ENCODE results near the gene POLN.

The POLN gene

DNA sequence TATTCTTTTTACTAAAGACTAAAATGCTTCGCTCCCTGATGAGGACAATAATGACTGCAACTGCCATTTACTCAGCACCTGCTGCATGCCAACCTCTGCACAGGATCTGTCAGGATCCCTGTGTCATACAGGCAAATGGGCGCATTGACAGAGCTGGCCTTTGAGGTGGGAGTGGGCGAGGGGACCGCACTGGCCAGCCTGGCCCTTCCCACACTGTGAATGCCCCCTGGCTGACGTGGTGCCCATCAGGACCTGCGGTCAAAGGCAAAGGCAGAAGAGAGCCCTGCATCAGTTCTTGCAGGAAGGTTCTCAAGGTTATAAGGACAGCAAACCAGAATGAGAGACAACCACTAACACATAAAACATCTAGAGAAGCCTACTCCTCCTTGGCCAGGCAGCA lies 67.9 kb downstream of the POLN start:
- H3K4me3 ChIP-seq (ENCODE audit: control insufficient read depth in 1 of 7, extremely low read depth in 1 of 7, insufficient read depth in 4 of 7, low read depth in 2 of 7, low read length in 6 of 7): no peak overlapping the region
- 96% methylated on average over 6 of the region's 6 CpGs for WGBS (ENCODE audit: insufficient coverage)
- ChIA-PET POLR2A (interaction anchor here (0.7 kb wide), 1 partner anchor 18 kb away, joined by 5 read pairs; no protein-coding TSS in a partner anchor), CTCF (no interaction called here)
- H3K9me3 ChIP-seq (ENCODE audit: control extremely low read depth in 1 of 5, control insufficient read depth in 4 of 5, insufficient read depth in 2 of 5, low read depth in 1 of 5, low read length in 4 of 5): no peaks in the 10 kb centered on the region
- H3K27me3 ChIP-seq (replicated peaks in 2 of 5; ENCODE audit: control insufficient read depth in 4 of 5, insufficient read depth in 5 of 5, low read length in 4 of 5): peaks cover 0 to under 1% (median 0%) of the 10 kb centered on the region in 5 experiments
- H3K4me1 ChIP-seq (ENCODE audit: control extremely low read depth in 1 of 4, control insufficient read depth in 4 of 4, insufficient read depth in 4 of 4, low read length in 3 of 4): peaks cover 0 to 8% (median 4%) of the 10 kb centered on the region in 4 experiments
- no peaks in the 10 kb centered on the region for H3K36me3 ChIP-seq (ENCODE audit: control insufficient read depth in 4 of 4, insufficient read depth in 4 of 4, low read length in 3 of 4)
- H3K27ac ChIP-seq (ENCODE audit: insufficient read depth in 1 of 2, low read depth in 1 of 2, low read length in 2 of 2, poor library complexity in 1 of 2, severe bottlenecking in 2 of 2): no peak overlapping the region
- DNase-seq: no peak

DNA sequence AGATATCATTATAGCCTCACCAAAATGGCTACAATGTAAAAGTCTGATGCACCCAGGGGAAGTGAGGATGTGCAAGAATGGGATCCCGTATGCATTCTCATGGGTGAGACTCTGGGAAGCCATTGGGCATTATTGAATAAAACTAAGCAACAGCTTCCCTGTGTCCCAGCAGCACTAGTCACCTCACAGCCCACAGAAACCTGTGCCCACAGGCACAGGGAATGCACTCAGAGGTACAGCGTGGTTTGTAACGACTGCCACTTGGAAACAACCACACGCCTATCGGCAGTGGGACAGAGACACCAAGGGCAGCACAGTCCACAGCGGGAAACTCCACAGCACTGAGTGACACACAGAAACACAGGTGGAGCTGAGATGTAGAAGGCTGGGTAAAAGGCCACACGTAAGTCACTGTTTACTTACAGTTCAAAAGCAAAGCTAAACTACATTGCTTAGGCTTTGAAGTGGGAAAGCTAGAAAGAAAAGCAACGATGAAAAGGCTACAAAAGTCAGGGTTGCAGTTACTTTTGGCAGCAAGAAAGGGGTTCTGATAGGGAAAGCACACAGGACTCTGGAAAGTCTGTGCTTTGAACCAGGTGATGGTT lies 69.2 kb downstream of the POLN start:
- 95% methylated on average over 8 of the region's 8 CpGs for WGBS (ENCODE audit: insufficient coverage)
- Histone ChIP-seq H3K4me1 (ENCODE audit: control extremely low read depth in 1 of 4, control insufficient read depth in 4 of 4, insufficient read depth in 4 of 4, low read length in 3 of 4) (peaks cover 0 to 8% (median 4%) of the 10 kb centered on the region in 4 experiments), H3K27me3 (replicated peaks in 2 of 5; ENCODE audit: control insufficient read depth in 4 of 5, insufficient read depth in 5 of 5, low read length in 4 of 5) (peaks cover 0 to 3% (median 0%) of the 10 kb centered on the region in 5 experiments), H3K9me3 (ENCODE audit: control extremely low read depth in 1 of 5, control insufficient read depth in 4 of 5, insufficient read depth in 2 of 5, low read depth in 1 of 5, low read length in 4 of 5) (no peaks in the 10 kb centered on the region), H3K4me3 (ENCODE audit: control insufficient read depth in 1 of 7, extremely low read depth in 1 of 7, insufficient read depth in 4 of 7, low read depth in 2 of 7, low read length in 6 of 7) (no peak overlapping the region), H3K27ac (ENCODE audit: insufficient read depth in 1 of 2, low read depth in 1 of 2, low read length in 2 of 2, poor library complexity in 1 of 2, severe bottlenecking in 2 of 2) (no peak overlapping the region), H3K36me3 (ENCODE audit: control insufficient read depth in 4 of 4, insufficient read depth in 4 of 4, low read length in 3 of 4) (no peaks in the 10 kb centered on the region)
- POLR2A ChIA-PET: no interaction called here
- no peak for DNase-seq
- CTCF ChIA-PET: no interaction called here

DNA sequence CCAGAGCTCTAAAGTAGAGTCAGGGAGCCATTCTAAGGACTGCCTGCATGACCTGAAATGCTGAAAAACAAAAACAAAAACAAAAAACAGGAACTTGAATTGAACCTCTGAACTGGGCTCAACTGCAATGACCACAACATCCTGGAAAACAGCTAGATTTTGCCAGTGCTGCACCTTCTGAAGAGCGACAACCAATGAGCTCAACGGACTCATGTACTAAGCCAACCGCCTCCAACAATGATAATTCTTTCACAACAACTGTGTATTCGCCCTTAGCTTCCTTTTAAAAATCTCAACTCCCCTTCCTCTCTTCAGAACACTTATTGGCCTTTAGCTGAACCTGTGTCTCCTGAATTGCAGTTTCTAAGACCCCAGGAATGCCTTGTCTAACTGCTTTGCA lies 69.8 kb downstream of the POLN start:
- H3K4me3 ChIP-seq (ENCODE audit: control insufficient read depth in 1 of 7, extremely low read depth in 1 of 7, insufficient read depth in 4 of 7, low read depth in 2 of 7, low read length in 6 of 7): no peak overlapping the region
- ChIA-PET POLR2A (no interaction called here), CTCF (interaction anchor here (0.6 kb wide), 1 partner anchor 290 kb away, joined by 4 read pairs; no protein-coding TSS in a partner anchor)
- H3K4me1 ChIP-seq (ENCODE audit: control extremely low read depth in 1 of 4, control insufficient read depth in 4 of 4, insufficient read depth in 4 of 4, low read length in 3 of 4): peaks cover 0 to 8% (median 4%) of the 10 kb centered on the region in 4 experiments
- DNase-seq: peak; percentile 2 to 36 (median 30)
- H3K27me3 ChIP-seq (replicated peaks in 2 of 5; ENCODE audit: control insufficient read depth in 4 of 5, insufficient read depth in 5 of 5, low read length in 4 of 5): peaks cover 0 to 3% (median 0%) of the 10 kb centered on the region in 5 experiments
- H3K9me3 ChIP-seq (ENCODE audit: control extremely low read depth in 1 of 5, control insufficient read depth in 4 of 5, insufficient read depth in 2 of 5, low read depth in 1 of 5, low read length in 4 of 5): no peaks in the 10 kb centered on the region
- no peak overlapping the region for H3K27ac ChIP-seq (ENCODE audit: insufficient read depth in 1 of 2, low read depth in 1 of 2, low read length in 2 of 2, poor library complexity in 1 of 2, severe bottlenecking in 2 of 2)
- WGBS (ENCODE audit: insufficient coverage): 33% methylated on average over 3 of the region's 4 CpGs
- H3K36me3 ChIP-seq (ENCODE audit: control insufficient read depth in 4 of 4, insufficient read depth in 4 of 4, low read length in 3 of 4): no peaks in the 10 kb centered on the region

DNA sequence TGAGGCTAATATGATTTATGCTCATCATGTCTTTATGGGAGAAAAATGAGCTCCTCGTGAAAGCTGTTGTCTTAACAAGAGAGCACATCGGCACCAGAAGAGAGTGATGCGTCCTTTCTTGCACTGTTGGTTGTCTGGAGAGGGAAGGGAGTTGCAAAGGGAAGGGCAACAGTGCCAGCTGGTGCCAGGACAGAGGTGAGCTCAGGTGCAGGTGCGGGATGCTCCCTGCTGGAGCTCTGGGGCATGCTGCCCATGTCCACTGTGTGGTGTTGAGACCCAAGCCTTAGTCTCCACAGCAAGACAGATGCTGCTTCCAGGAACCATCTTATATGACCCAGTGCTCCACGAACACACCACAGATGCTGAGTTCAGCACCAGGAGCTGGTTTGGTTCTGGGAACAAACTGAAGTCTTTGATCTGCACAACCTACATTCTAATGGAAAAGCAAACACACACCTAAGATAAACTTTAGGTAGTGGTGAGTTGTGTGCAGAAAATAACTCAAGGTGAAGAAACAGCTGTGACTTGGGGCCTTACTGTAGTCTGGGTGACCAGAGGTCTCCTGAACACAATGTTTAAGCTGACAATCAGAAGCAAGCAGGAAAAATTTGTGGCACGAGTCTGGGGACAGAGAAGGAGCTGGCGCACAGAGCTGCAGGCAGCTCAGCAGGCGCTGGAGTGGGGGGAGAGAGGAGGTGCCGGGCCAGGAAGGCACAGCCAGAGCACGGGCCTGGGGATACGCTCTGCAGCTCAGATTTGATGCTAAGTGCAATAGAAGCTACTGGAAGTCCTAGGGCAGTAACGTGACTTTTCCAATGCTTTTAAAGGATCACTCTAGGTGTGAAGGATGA lies 73.2 kb downstream of the POLN start:
- H3K4me3 ChIP-seq (ENCODE audit: control insufficient read depth in 1 of 7, extremely low read depth in 1 of 7, insufficient read depth in 4 of 7, low read depth in 2 of 7, low read length in 6 of 7): no peak overlapping the region
- ChIA-PET CTCF (no interaction called here), POLR2A (no interaction called here)
- no peaks in the 10 kb centered on the region for H3K36me3 ChIP-seq (ENCODE audit: control insufficient read depth in 4 of 4, insufficient read depth in 4 of 4, low read length in 3 of 4)
- H3K9me3 ChIP-seq (ENCODE audit: control extremely low read depth in 1 of 5, control insufficient read depth in 4 of 5, insufficient read depth in 2 of 5, low read depth in 1 of 5, low read length in 4 of 5): no peaks in the 10 kb centered on the region
- WGBS (ENCODE audit: insufficient coverage): 97% methylated on average over 11 of the region's 12 CpGs
- peaks cover 0 to 8% (median 4%) of the 10 kb centered on the region in 4 experiments for H3K4me1 ChIP-seq (ENCODE audit: control extremely low read depth in 1 of 4, control insufficient read depth in 4 of 4, insufficient read depth in 4 of 4, low read length in 3 of 4)
- DNase-seq: no peak
- no peak overlapping the region for H3K27ac ChIP-seq (ENCODE audit: insufficient read depth in 1 of 2, low read depth in 1 of 2, low read length in 2 of 2, poor library complexity in 1 of 2, severe bottlenecking in 2 of 2)
- H3K27me3 ChIP-seq (replicated peaks in 2 of 5; ENCODE audit: control insufficient read depth in 4 of 5, insufficient read depth in 5 of 5, low read length in 4 of 5): peaks cover 0 to 3% (median 0%) of the 10 kb centered on the region in 5 experiments

- H3K4me3 ChIP-seq (ENCODE audit: control insufficient read depth in 1 of 7, extremely low read depth in 1 of 7, insufficient read depth in 4 of 7, low read depth in 2 of 7, low read length in 6 of 7): no peak overlapping the region
- no peaks in the 10 kb centered on the region for H3K4me1 ChIP-seq (ENCODE audit: control extremely low read depth in 1 of 4, control insufficient read depth in 4 of 4, insufficient read depth in 4 of 4, low read length in 3 of 4)
- H3K9me3 ChIP-seq (ENCODE audit: control extremely low read depth in 1 of 5, control insufficient read depth in 4 of 5, insufficient read depth in 2 of 5, low read depth in 1 of 5, low read length in 4 of 5): no peaks in the 10 kb centered on the region
- CTCF ChIA-PET: no interaction called here
- DNase-seq: no peak
- no peak overlapping the region for H3K27ac ChIP-seq (ENCODE audit: insufficient read depth in 1 of 2, low read depth in 1 of 2, low read length in 2 of 2, poor library complexity in 1 of 2, severe bottlenecking in 2 of 2)
- no peaks in the 10 kb centered on the region for H3K36me3 ChIP-seq (ENCODE audit: control insufficient read depth in 4 of 4, insufficient read depth in 4 of 4, low read length in 3 of 4)
- WGBS (ENCODE audit: insufficient coverage): 100% methylated on average over 5 of the region's 5 CpGs
- POLR2A ChIA-PET: no interaction called here
- H3K27me3 ChIP-seq (replicated peaks in 2 of 5; ENCODE audit: control insufficient read depth in 4 of 5, insufficient read depth in 5 of 5, low read length in 4 of 5): peaks cover 0 to 3% (median 0%) of the 10 kb centered on the region in 5 experiments
Observed at GRCh38 chr4:2166253-2166652, 75.7 kb downstream of the POLN start.

DNA sequence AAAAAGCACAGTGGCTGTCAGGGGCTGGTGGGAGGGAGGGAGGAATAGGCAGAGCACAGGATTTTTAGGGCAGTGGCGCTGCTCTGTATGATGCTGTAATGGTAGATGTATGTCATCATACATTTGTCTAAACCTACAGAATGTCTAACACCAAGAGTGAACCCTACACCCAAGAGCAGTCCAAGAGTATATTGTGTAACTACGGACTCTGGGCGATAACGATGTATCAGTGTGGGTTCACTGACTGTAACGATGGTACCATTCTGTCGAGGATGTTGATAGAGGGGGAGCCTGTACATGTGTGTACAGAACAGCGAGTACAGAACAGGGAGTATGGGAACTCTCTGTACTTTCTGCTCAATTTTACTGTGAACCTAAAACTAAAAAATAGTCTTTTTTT lies 76.5 kb downstream of the POLN start:
- H3K36me3 ChIP-seq (ENCODE audit: control insufficient read depth in 4 of 4, insufficient read depth in 4 of 4, low read length in 3 of 4): no peaks in the 10 kb centered on the region
- CTCF ChIA-PET: no interaction called here
- H3K9me3 ChIP-seq (ENCODE audit: control extremely low read depth in 1 of 5, control insufficient read depth in 4 of 5, insufficient read depth in 2 of 5, low read depth in 1 of 5, low read length in 4 of 5): no peaks in the 10 kb centered on the region
- peaks cover 0 to 3% (median 0%) of the 10 kb centered on the region in 5 experiments for H3K27me3 ChIP-seq (replicated peaks in 2 of 5; ENCODE audit: control insufficient read depth in 4 of 5, insufficient read depth in 5 of 5, low read length in 4 of 5)
- no peak for DNase-seq
- 100% methylated on average over 6 of the region's 7 CpGs for WGBS (ENCODE audit: insufficient coverage)
- H3K4me1 ChIP-seq (ENCODE audit: control extremely low read depth in 1 of 4, control insufficient read depth in 4 of 4, insufficient read depth in 4 of 4, low read length in 3 of 4): no peaks in the 10 kb centered on the region
- no peak overlapping the region for H3K27ac ChIP-seq (ENCODE audit: insufficient read depth in 1 of 2, low read depth in 1 of 2, low read length in 2 of 2, poor library complexity in 1 of 2, severe bottlenecking in 2 of 2)
- POLR2A ChIA-PET: no interaction called here
- H3K4me3 ChIP-seq (ENCODE audit: control insufficient read depth in 1 of 7, extremely low read depth in 1 of 7, insufficient read depth in 4 of 7, low read depth in 2 of 7, low read length in 6 of 7): no peak overlapping the region

- no peaks in the 10 kb centered on the region for H3K4me1 ChIP-seq (ENCODE audit: control extremely low read depth in 1 of 4, control insufficient read depth in 4 of 4, insufficient read depth in 4 of 4, low read length in 3 of 4)
- no peaks in the 10 kb centered on the region for H3K27me3 ChIP-seq (replicated peaks in 2 of 5; ENCODE audit: control insufficient read depth in 4 of 5, insufficient read depth in 5 of 5, low read length in 4 of 5)
- no peak overlapping the region for H3K27ac ChIP-seq (ENCODE audit: insufficient read depth in 1 of 2, low read depth in 1 of 2, low read length in 2 of 2, poor library complexity in 1 of 2, severe bottlenecking in 2 of 2)
- POLR2A ChIA-PET: no interaction called here
- H3K4me3 ChIP-seq (ENCODE audit: control insufficient read depth in 1 of 7, extremely low read depth in 1 of 7, insufficient read depth in 4 of 7, low read depth in 2 of 7, low read length in 6 of 7): no peak overlapping the region
- no peaks in the 10 kb centered on the region for H3K36me3 ChIP-seq (ENCODE audit: control insufficient read depth in 4 of 4, insufficient read depth in 4 of 4, low read length in 3 of 4)
- WGBS (ENCODE audit: insufficient coverage): 93% methylated on average over 19 of the region's 19 CpGs
- no peaks in the 10 kb centered on the region for H3K9me3 ChIP-seq (ENCODE audit: control extremely low read depth in 1 of 5, control insufficient read depth in 4 of 5, insufficient read depth in 2 of 5, low read depth in 1 of 5, low read length in 4 of 5)
- no peak for DNase-seq
- CTCF ChIA-PET: no interaction called here
Observed at GRCh38 chr4:2163311-2163821, 78.6 kb downstream of the POLN start.

All from common myeloid progenitor, CD34-positive (primary cell).